GM21367 (cell line): ENCODE data around the gene CADPS2.
"Not testable (repeated sequence)": the region's sequence is repeated elsewhere in the genome, so short reads cannot be mapped to it uniquely, and the experiment has no call there.

Experiments
- ATAC-seq: cut with Tn5 transposase; IDR thresholded peaks from one replicate; pipeline ENCODE4 v1.9.1; 2021; ENCODE audit not compliant: unreplicated experiment

Gene CADPS2

DNA sequence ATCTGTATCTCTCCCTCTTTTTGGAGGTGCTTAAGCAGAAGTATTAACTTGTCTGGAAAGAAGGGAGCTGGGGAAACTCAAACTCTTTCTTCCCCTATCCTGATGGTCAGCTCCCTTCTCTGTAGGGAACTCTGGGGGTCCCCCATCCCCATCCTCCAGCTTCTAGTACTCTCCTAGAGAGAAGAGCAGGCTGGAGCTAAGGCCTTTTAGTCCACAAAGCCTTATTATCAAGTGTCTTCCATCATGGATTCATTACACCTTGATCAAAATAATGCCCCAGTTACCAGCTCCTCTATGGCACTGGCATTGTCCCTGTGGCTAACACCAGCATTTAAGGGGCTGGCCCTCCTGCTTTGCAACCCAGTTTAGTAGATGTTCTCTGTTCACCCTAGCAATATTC lies 35.7 kb downstream of the CADPS2 start:
- ATAC-seq, result no peak

DNA sequence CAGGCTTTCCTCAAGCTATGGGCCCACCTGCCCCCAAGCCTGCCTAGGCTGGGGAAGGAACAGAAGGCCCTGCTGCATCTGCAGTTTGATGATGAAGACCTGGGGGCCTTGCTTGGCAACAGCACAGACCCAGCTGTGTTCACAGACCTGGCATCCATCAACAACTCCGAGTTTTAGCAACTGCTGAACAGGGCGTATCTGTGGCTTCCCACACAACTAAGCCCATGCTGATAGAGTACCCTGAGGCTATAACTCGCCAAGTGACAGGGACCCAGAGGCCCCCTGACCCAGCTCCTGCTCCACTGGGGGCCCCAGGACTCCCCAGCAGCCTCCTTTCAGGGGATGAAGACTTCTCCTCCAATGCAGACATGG lies 36.3 kb downstream of the CADPS2 start:
- ATAC-seq, result no peak

GRCh38 chr7:122849322-122849956 lies 36.8 kb downstream of the CADPS2 start:
- ATAC-seq, result no peak

DNA sequence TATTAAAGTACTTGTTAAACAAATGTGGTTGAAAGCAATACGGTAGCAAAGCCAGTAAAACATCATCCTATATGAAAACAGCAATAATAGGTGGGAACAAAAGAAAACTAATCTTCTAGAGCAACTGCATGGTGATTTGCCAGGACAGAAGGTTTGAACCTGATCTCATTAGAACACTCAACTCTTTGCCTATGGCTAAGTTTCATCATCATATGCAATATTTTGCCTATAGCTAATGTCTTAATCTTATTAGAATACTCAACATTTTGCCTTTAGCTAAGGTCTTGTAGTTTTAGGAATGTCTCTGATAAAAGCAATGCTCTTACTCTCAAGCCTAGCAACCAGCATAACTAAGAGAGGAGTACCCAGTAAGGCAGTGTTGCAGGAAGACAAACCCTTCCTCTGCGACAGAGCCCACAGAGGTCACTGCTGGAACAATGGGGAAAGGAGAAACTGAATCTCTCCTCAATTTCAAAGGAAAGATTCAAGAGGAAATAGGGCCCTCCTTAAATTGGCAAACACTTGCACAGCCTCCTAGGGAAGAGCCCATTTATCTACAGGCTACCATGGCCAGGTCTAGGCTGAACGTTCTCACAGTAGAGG lies 38.3 kb downstream of the CADPS2 start:
- no peak for ATAC-seq

DNA sequence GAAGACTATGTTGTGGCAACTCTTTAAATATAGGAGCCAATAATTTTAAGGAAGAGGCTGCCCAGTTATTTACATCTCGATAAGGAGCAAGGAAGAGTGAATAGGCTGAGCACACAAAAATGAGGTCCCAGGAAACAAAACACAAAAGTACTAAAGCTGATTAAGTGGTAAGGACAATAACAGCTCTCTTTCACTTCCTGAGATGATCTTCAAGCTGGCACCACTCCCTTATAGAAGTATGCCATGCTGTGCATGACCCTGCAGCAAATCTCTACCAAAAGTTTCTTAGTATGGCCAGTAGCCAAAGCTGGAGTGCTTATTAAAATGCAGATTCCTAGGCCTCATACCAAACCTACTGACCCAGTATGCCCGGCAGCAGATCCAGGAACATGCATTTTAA lies 39.7 kb downstream of the CADPS2 start:
- ATAC-seq, result no peak

DNA sequence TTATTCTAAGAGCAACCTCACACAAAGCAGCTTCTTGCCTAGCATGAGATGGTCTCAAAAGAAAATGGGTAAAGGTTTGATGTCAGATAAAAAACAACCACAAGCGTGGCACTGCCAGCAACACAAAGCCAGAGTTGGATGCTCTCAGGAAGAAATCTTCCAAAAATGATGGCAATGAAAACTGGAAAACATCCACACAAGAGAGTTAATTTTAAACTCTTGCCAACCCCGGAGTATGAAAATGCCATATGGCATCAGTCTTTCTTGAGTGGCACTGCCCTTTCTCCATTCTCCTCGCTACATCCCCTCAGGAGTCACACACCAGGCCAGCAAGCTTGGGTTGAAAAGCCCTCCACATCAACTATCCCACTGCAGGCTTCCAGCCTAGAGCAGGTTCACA lies 41.0 kb downstream of the CADPS2 start:
- ATAC-seq, result no peak

GRCh38 chr7:122844191-122844988 lies 41.9 kb downstream of the CADPS2 start:
- no peak for ATAC-seq

GRCh38 chr7:122842971-122843370 lies 43.3 kb downstream of the CADPS2 start:
- ATAC-seq, result no peak

DNA sequence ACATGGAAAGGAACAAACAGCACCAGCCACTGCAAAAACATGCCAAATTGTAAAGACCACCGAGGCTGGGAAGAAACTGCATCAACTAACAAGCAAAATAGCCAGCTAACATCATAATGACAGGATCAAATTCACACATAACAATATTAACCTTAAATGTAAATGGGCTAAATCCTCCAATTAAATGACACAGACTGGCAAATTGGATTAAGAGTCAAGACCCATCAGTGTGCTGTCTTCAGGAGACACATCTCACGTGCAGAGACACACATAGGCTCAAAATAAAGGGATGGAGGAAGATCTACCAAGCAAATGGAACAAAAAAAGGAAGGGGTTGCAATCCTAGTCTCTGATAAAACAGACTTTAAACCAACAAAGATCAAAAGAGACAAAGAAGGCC lies 50.0 kb downstream of the CADPS2 start:
- not testable (repeated sequence) for ATAC-seq

DNA sequence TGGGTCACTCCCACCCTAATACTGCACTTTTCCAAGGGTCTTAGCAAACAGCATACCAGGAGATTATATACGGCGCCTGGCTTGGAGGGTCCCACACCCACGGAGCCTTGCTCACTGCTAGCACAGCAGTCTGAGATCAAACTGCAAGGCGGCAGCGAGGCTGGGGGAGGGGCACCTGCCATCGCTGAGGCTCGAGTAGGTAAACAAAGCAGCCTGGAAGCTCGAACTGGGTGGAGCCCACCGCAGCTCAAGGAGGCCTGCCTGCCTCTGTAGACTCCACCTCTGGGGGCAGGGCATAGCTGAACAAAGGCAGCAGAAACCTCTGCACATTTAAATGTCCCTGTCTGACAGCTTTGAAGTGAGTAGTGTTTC lies 51.7 kb downstream of the CADPS2 start:
- not testable (repeated sequence) for ATAC-seq

- no peak for ATAC-seq
Observed at GRCh38 chr7:122833888-122834570, 52.2 kb downstream of the CADPS2 start.

DNA sequence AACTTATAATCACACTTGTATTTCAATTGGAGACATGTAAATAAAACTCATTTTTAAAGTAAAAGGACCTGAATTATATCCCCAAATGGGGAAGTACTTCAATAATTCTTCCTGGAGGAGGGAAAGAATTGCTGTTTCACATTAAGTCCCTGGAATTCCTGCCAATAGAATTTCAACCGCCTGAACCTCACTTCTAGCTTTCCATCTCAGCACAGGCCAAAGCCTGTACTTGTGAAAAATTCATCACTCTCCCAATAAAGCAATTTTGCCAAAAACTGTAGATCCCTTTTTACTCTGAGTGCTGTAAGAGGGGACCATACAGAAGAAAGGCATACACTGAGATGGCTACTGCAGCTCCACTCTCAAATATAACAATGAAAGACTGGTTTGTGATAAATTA lies 54.8 kb downstream of the CADPS2 start:
- ATAC-seq, result no peak

GRCh38 chr7:122829962-122830361 lies 56.3 kb downstream of the CADPS2 start:
- ATAC-seq, result no peak

- no peak for ATAC-seq
Observed at GRCh38 chr7:122827763-122828162, 58.5 kb downstream of the CADPS2 start.

DNA sequence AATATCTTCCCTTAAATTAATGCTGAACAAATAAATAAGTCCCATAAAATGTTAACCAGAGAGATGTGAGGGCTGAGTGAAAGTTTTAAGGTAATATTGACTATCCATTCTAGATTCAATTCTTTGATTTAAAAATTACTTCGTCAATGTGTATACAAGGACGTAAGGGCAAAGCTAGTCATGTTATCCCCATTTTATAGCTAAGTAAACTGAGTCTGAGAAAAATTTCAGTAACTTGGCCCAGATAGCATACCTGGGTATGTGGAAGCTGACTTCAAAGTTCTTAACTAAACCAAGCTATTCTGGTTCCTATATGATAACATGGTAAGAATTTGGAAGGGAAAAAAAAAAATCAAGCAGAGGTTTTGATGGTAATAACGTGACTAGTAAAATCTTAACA lies 72.4 kb downstream of the CADPS2 start:
- ATAC-seq, result no peak

DNA sequence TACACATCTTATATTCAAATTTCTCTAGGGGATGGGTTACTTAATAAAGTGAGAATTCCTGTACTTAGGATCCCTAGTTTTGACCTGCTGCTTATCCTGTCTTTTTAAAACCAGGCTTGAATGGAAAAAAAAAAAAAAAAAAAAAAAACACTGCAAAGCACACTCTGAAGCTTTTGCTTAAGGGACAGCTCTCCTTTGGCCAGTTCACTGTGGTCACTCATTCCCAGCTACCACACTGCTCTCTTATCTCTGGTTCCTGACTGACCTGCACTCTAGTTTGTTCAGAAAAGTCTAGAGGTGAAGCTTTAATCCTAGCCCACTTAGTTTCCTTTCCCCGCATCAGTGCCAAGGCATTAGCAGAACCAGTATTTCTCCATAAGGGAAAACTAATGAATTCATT lies 82.4 kb downstream of the CADPS2 start:
- no peak for ATAC-seq

GRCh38 chr7:122803323-122803722 lies 82.9 kb downstream of the CADPS2 start:
- no peak for ATAC-seq

DNA sequence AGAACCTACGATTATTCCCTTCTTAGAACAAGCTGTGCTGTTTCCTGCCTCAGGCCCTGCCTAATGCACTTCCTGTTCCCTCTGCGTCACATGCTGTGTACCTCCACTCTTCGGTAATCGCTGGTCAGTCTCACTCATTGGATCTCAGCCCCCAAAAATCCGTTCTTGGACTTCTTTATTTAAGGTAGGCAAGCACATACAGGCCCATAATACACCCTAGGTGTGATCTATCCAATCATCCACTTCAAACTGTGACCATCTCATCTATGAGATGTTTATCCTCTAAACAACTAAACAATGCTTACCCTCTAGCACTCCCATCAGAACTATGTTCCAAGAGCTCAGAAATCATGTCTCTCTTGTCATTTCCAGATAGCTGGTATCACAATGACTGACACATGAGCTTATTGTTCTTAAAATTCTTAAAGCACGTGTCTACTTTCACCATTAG lies 83.9 kb downstream of the CADPS2 start:
- ATAC-seq, result no peak

GRCh38 chr7:122791959-122792545 lies 94.2 kb downstream of the CADPS2 start:
- no peak for ATAC-seq

GRCh38 chr7:122790591-122790990 lies 95.7 kb downstream of the CADPS2 start:
- no peak for ATAC-seq

- ATAC-seq, result no peak
Observed at GRCh38 chr7:122790132-122790531, 96.1 kb downstream of the CADPS2 start.
